NCI-H2081 (cell line): ENCODE results near the gene ELF5.

ENCODE experiments used
- DNase-seq, 2 experiments: peaks; one replicate each; lab custom pipeline; 2025; lab: John Stamatoyannopoulos, UW

ELF5 gene

GRCh38 chr11:34513682-34514449 is at the start of gene ELF5:
Gene ELF5, minus strand, starts transcription at chr11:34513794. Its CDS starts 8,045 bp downstream, at chr11:34505749.
- DNase-seq, result no peak

- no peak for DNase-seq
These were observed 49.4 kb upstream of the ELF5 start for GRCh38 chr11:34562976-34563375.

DNA sequence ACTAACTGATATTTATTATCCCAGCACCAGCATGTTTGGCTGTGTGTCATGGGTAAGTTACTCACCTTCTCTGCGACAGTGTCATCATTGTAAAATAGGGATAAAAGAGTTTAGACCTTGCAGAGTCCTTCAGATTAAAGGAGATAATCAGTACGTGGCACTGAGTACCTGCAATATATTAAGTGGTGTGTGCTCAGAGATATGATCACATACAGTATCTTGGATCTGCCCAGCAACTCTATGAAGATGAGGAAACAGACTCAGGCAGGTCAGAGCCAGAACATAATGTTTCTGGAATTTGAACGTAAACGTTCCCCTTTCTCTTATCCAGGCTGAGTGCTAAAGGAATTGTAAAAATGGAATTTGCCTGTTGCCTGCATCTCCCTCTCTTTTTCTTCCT is 46.9 kb upstream of the ELF5 start:
- DNase-seq, result no peak

DNA sequence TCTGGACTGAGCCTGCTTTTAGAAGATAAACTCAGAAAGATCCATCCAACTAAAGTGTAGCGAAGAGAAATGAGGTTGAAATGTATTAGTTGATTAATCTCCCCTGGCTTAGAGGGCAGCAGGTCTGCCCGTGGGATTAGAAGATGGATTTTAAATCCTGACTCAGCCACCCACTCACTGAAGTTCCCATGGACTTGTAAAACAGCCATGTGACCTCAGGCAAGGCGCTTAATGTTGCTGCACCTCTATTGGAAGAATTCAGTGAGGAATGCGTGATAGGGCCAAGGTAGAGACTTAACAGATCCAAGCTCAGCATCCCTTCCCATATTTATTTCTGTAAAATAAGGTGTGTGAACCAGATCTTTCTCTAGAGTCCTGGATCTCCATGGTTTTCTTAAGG is 45.1 kb upstream of the ELF5 start:
- no peak for DNase-seq

GRCh38 chr11:34558211-34558610 is 44.6 kb upstream of the ELF5 start:
- no peak for DNase-seq

- no peak for DNase-seq
These were observed 38.7 kb upstream of the ELF5 start for GRCh38 chr11:34552270-34552669.

- DNase-seq, result no peak
These were observed 35.7 kb upstream of the ELF5 start for GRCh38 chr11:34549271-34549670.

- no peak for DNase-seq
These were observed 34.7 kb upstream of the ELF5 start for GRCh38 chr11:34548278-34548677.

GRCh38 chr11:34546511-34547209 is 33.1 kb upstream of the ELF5 start:
- DNase-seq, result no peak

DNA sequence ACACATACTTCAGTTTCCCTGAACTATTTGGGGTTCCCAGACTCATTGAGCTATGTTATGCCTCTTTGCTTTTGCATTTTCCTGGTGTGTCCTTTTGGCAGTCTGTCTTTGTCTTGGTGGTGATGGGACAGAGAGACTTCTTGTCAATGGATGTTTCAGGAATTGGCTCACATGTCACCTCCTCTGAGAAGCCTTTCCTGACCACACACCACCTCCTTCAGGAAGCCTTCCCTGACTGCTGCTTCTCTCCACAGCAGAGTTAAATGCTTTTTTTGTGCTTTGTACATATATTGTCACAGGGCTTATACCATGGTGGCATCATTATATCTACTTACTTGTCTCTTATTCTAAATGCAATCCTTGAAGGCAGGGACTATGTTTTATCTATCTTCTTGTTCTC is 28.5 kb upstream of the ELF5 start:
- DNase-seq, result no peak

DNA sequence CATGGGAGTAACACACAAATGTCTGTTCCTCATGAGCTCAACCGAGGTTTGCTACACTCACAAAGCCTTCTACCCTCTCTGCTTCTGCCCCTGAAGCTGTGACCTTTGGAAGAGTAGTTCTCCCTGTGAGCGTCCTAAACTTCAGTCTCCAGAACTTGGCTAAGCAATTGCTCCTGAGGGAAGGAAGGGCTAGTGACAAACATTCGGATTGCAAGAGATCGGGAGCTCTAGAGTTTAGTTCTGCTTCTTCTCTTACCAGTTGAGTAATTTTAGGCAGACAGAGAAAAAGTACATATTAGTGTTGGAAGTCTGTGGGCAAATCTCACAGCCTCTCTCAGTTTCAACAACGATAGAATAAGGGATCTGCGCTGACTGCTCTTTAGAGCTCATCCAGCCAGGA is 27.3 kb upstream of the ELF5 start:
- no peak for DNase-seq

DNA sequence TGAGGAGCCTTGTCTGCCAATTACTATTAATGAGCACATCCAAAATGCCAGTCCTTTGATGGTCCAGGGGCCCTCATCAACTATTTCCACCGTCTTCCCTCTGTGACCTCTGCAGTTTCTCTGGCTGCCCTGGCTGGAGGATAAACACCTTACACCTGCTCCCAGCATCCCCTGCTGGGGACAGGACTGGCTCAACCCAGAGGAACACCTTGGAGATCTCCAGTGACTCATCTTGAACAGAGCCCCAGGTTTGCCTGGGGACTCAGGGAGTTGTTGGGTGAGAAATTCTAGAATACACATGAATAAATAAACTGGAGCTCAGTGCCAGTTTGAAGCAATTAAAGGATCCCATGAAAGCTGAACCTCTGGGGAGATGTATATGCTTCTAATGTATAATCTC is 24.0 kb upstream of the ELF5 start:
- no peak for DNase-seq

- DNase-seq, result peak in 1 of 2 experiments; percentile 14
These were observed 22.5 kb upstream of the ELF5 start for GRCh38 chr11:34536056-34536455.

GRCh38 chr11:34534826-34535225 is 21.2 kb upstream of the ELF5 start:
- DNase-seq, result no peak

GRCh38 chr11:34531663-34532062 is 18.1 kb upstream of the ELF5 start:
- no peak for DNase-seq

DNA sequence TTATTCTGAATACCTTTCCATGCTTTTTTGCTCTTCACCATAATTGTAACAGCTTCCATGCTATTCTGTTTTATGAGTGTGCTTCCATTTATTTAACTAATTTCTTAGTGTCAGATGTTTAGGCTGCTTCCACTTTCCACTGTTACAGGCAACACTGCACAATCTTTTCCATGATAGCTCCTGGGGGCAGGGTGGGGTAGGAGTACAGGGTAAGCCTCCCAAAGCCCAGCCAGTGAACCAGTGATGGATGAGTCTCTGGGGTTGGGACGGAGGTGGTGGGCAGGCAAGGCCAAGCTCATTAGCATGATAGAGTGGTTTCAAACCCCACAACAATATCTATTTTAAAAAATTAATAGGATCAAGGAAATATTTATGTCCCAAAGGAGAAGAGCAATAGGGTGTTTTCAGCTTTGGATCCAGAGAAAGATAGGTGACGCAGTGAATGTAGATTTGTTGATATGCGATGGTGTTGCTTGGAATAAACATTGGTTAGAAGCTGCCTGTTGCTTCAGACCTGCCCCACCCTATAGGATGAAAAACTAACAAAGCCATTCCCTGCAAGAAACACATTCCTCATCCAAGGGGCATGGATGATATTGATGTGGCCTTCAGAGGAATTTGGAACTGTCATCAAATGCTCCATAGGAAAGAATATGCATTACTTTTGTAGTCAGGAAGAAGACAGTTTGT is 17.1 kb upstream of the ELF5 start:
- DNase-seq, result no peak

DNA sequence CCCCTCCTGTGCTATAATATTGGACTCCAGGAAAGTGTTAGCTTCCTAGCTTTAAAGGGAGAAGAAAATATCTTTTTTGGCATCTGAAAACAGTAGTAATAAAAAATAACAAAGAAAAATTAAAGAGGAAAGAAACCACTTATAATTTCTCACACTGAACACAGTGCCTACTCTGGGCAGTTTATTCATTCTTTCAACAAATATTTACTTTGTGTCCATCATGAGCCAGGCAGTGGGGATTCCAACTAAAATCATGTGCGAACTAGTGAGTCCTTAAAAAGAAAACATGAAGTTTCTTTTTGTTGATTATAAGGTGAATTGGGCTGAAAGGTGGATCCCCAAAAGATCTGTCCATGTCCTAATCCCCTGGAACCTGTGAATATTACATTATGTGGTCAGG is 16.0 kb upstream of the ELF5 start:
- no peak for DNase-seq

- no peak for DNase-seq
These were observed 14.5 kb upstream of the ELF5 start for GRCh38 chr11:34528072-34528471.

DNA sequence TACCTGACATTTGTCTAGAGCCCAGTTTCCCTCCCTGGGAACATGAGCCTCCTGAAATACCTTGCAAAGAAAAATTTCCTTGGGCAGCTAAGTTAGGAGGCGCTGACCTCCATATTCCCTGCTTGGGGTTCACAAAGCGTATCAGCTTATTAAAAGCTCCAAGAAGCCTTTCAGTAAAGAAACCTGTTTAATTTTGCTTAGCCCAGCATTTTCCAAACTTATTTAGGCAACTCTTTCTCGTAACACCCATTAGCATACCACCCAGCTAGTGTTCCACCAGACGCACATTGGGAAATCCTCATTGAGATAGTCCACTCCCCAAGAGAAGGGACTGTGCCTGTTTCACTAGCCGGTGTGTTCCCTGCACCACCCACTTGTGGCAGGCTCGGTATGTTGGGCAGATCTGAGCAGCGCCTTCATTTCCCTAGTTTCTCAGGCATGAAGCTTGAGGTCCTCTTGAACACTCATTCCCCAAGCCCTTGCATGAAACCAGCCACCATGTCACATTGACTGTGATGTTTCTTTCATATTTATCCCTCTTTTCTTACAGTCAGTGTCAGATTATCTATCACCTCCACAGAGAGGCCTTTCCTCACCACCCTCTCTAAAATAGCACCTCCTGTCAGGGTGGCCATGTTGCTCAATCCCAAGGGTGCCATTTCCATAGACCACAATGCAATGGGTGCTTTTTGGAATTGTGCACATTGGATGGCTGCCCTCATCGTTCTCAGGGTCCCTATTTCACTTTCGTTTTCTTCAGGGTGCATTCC is 12.5 kb upstream of the ELF5 start:
- no peak for DNase-seq

DNA sequence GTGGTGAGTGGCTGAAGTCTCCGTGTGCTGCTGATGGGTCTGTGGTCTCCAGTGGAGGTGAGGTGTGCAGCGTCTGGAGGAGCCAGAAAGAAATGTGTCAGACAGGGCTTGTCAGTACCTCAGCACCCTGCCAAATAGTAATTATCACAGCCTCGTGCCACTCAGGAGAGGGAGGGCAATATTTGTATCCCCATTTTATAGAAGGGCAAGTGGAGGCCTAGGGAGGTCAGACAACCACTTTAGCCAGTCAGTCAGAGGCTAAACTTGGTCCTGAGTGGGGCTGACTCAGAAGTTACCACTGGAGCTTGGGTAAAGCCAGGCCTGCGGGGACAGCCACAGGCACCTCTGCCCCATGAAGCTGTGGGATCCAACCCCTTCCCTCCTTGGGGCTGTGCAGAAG is 11.5 kb upstream of the ELF5 start:
- no peak for DNase-seq

GRCh38 chr11:34524696-34525095 is 11.1 kb upstream of the ELF5 start:
- no peak for DNase-seq

DNA sequence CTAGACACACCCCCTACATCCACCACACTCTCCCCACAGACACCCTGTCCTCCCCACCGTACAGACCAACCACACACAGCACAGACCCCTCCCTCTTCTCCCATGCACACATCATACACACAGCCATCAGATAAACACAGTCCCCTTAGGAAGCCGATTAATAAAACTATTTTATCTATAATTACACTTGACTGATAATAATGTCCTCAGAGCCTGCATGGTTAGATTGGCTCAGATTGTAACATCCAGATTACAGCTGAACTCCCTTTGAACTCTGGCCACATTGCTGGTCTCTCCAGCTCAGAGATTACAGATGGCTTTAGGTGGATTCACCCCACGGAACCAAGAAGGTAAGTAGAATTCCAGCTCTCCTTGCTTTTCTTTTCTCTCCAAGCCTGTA is 9.5 kb upstream of the ELF5 start:
- DNase-seq, result no peak
